Posterior vena cava (tissue), 2 donors: ENCODE results near the gene CPO. TPM values are rescaled to one million over a fixed set of nuclear protein-coding genes. Genes with fewer than 3 reads are reported as not detected.

Source experiments
- DNase-seq: peaks from one replicate; pipeline ENCODE4 v3.0.0-alpha.2; 2020; ENCODE audit warnings: low spot score
- intact Hi-C, 2 donors: fragments of 100-400 bp; cut with DNase I; formaldehyde crosslinking; loops; one replicate each; pipeline versions ENCODE4 v1.14.1 to v1.14.2; 2022 to 2023
- total RNA-seq, 2 donors: library from RNA; stranded (reverse); fragmentation: NEBNext Ultra II Directional; extraction: Animal tissue kit (Norgen Biotek cat#: 25700); gene quantifications; one replicate each; pipeline ENCODE4 v1.2.1, GENCODE V29; 2021
- donor health status: DM: yes; HTN: yes; CAD: no.
- donor health status: DM: yes; HTN: yes; CAD: no.

Gene CPO
- total RNA-seq, 2 donors from 2014 or later: 0.24 to 0.32 TPM

GRCh38 chr2:206970589-206971360, 31.5 kb downstream of the CPO start:
- DNase-seq: no peak
- intact Hi-C loops: no loop called here

GRCh38 chr2:206971805-206972204, 32.5 kb downstream of the CPO start:
- intact Hi-C loops: no loop called here
- peak; percentile 88 for DNase-seq

GRCh38 chr2:206974551-206974950, 35.2 kb downstream of the CPO start:
- DNase-seq: no peak
- intact Hi-C loops: no loop called here

- no peak for DNase-seq
- intact Hi-C loops: no loop called here
Measured at GRCh38 chr2:206978746-206979145, 39.4 kb downstream of the CPO start.

GRCh38 chr2:206979365-206979764, 40.0 kb downstream of the CPO start:
- intact Hi-C loops: no loop called here
- no peak for DNase-seq

GRCh38 chr2:206979922-206980321, 40.6 kb downstream of the CPO start:
- DNase-seq: no peak
- intact Hi-C loops: loop anchor here (5.0 to 10.0 kb wide), 3 partner anchors 255 to 492 kb away; no protein-coding TSS in a partner anchor

- intact Hi-C loops: loop anchor here (5.0 to 10.0 kb wide), 3 partner anchors 254 to 492 kb away; no protein-coding TSS in a partner anchor
- DNase-seq: no peak
Measured at GRCh38 chr2:206980413-206980812, 41.1 kb downstream of the CPO start.

- DNase-seq: no peak
- intact Hi-C loops: loop anchor here (5.0 to 10.0 kb wide), 3 partner anchors 254 to 491 kb away; no protein-coding TSS in a partner anchor
Measured at GRCh38 chr2:206981086-206981674, 41.9 kb downstream of the CPO start.

GRCh38 chr2:206981739-206982340, 42.5 kb downstream of the CPO start:
- intact Hi-C loops: loop anchor here (5.0 to 10.0 kb wide), 3 partner anchors 253 to 490 kb away; no protein-coding TSS in a partner anchor
- peak; percentile 91 for DNase-seq

- intact Hi-C loops: loop anchor here (5.0 to 10.0 kb wide), 3 partner anchors 252 to 490 kb away; no protein-coding TSS in a partner anchor
- no peak for DNase-seq
Measured at GRCh38 chr2:206982360-206982955, 43.1 kb downstream of the CPO start.

GRCh38 chr2:206983161-206983859, 44.0 kb downstream of the CPO start:
- intact Hi-C loops: loop anchor here (5.0 to 10.0 kb wide), 3 partner anchors 251 to 489 kb away; no protein-coding TSS in a partner anchor
- DNase-seq: no peak

- intact Hi-C loops: loop anchor here (5.0 to 10.0 kb wide), 3 partner anchors 251 to 488 kb away; no protein-coding TSS in a partner anchor
- DNase-seq: no peak
Measured at GRCh38 chr2:206984206-206984605, 44.9 kb downstream of the CPO start.

- intact Hi-C loops: loop anchor here in 1 of 2 donors (10.0 kb wide), 2 partner anchors 248 to 368 kb away; no protein-coding TSS in a partner anchor
- DNase-seq: no peak
Measured at GRCh38 chr2:206986943-206987342, 47.6 kb downstream of the CPO start.

- intact Hi-C loops: loop anchor here in 1 of 2 donors (10.0 kb wide), 2 partner anchors 247 to 367 kb away; no protein-coding TSS in a partner anchor
Measured at GRCh38 chr2:206987810-206988209, 48.5 kb downstream of the CPO start.

GRCh38 chr2:206988884-206989283, 49.6 kb downstream of the CPO start:
- intact Hi-C loops: loop anchor here in 1 of 2 donors (10.0 kb wide), 2 partner anchors 246 to 366 kb away; no protein-coding TSS in a partner anchor
- DNase-seq: no peak

More at GRCh38 chr2:206987810-206988209, 48.5 kb downstream of the CPO start:
- no peak for DNase-seq

- intact Hi-C loops: loop anchor here in 1 of 2 donors (10.0 kb wide), 2 partner anchors 245 to 365 kb away; no protein-coding TSS in a partner anchor
- no peak for DNase-seq
Measured at GRCh38 chr2:206989311-206989710, 50.0 kb downstream of the CPO start.

GRCh38 chr2:206990360-206990759, 51.0 kb downstream of the CPO start:
- intact Hi-C loops: no loop called here

GRCh38 chr2:206991070-206991469, 51.8 kb downstream of the CPO start:
- intact Hi-C loops: no loop called here
- no peak for DNase-seq

More at GRCh38 chr2:206990360-206990759, 51.0 kb downstream of the CPO start:
- DNase-seq: no peak
